KMS-11 (cell line): ENCODE data around the gene SSR1.

Source experiments
- H2AFZ ChIP-seq: fragments of 200-600 bp; sonication (generic); 2 replicates; pipeline ENCODE4 v1.6.1; 2016; ENCODE audit warnings: antibody characterized with exemption, mixed run types, low read depth
- H3K27ac ChIP-seq: fragments of 200-600 bp; sonication (generic); 2 replicates; pipeline ENCODE4 v1.6.1; 2016; ENCODE audit warnings: mild to moderate bottlenecking, mixed run types
- H3K27me3 ChIP-seq: fragments of 200-600 bp; sonication (generic); 2 replicates; pipeline ENCODE4 v1.6.1; 2017; ENCODE audit warnings: mild to moderate bottlenecking, low read depth, mixed run types, moderate library complexity; ENCODE audit not compliant: insufficient read depth
- H3K36me3 ChIP-seq: fragments of 200-600 bp; sonication (generic); 2 replicates; pipeline ENCODE4 v1.6.1; 2017; ENCODE audit warnings: mild to moderate bottlenecking, mixed run types; ENCODE audit not compliant: insufficient read depth
- H3K4me1 ChIP-seq: fragments of 200-600 bp; sonication (generic); 2 replicates; pipeline ENCODE4 v1.6.1; 2016; ENCODE audit warnings: mild to moderate bottlenecking, low read depth, mixed run types; ENCODE audit not compliant: poor library complexity, severe bottlenecking
- H3K4me2 ChIP-seq: fragments of 200-600 bp; sonication (generic); 2 replicates; pipeline ENCODE4 v1.7.0; 2016; ENCODE audit warnings: mild to moderate bottlenecking, mixed run types
- H3K4me3 ChIP-seq: fragments of 200-600 bp; sonication (generic); IDR thresholded peaks from 2 replicates; pipeline ENCODE4 v1.6.1; 2017; ENCODE audit warnings: low read depth, low read length, mixed read lengths; ENCODE audit not compliant: insufficient read depth
- H3K79me2 ChIP-seq: fragments of 200-600 bp; sonication (generic); 2 replicates; pipeline ENCODE4 v1.6.1; 2016; ENCODE audit warnings: low read depth, mixed run types; ENCODE audit not compliant: insufficient read depth
- H3K9ac ChIP-seq: fragments of 200-600 bp; sonication (generic); 2 replicates; pipeline ENCODE4 v1.6.1; 2016; ENCODE audit warnings: mild to moderate bottlenecking, mixed run types
- H4K20me1 ChIP-seq: fragments of 200-600 bp; sonication (generic); 2 replicates; pipeline ENCODE4 v1.6.1; 2016; ENCODE audit warnings: mild to moderate bottlenecking, mixed run types; ENCODE audit not compliant: insufficient read depth
- TF ChIP-seq, protein P1 (sequence below): fragments of 200-600 bp; sonication (generic); conservative IDR thresholded peaks from 2 replicates; pipeline ENCODE4 v1.6.1; 2017; ENCODE audit warnings: low read depth, mild to moderate bottlenecking, antibody characterized with exemption, low read length, moderate library complexity, mixed read lengths

Gene SSR1

DNA sequence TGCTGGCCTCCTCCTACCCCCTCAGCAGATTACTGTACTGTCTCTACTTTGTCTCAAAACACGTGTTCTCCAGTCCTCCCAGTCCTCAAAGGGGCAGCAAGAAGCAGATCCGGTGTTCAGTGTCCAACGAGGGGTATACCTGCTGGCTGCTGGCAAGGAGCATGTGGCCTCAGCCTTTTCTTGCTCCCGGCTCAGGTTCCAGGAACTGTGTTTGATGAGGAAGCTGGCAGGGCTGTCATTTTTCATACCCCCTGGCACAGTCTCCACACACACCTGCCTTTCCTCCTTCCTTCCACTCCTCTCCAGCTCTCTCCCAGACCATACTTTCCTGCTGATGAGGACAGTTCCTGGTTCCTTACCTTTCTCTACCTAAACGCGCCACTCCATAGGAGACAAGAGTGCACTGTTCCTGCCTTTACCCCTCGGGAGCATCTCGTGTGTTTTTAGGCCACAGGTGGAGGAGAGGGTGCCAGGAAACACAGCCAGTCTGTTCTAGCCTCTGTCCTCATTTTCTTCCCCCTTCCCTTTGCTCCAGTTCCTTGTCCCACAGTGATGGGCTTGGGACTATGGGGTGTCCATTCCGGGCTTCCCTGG lies 77.2 kb downstream of the SSR1 start:
- Histone ChIP-seq H2AFZ (no peak overlapping the region), H3K27ac (no peak overlapping the region), H3K79me2 (no peaks in the 10 kb centered on the region), H3K9ac (no peak overlapping the region), H3K4me1 (peaks cover 39% of the 10 kb centered on the region), H3K36me3 (no peaks in the 10 kb centered on the region), H3K4me3 (no peak overlapping the region), H4K20me1 (no peaks in the 10 kb centered on the region), H3K27me3 (no peaks in the 10 kb centered on the region), H3K4me2 (no peak overlapping the region)
- TF ChIP-seq, protein P1, sequence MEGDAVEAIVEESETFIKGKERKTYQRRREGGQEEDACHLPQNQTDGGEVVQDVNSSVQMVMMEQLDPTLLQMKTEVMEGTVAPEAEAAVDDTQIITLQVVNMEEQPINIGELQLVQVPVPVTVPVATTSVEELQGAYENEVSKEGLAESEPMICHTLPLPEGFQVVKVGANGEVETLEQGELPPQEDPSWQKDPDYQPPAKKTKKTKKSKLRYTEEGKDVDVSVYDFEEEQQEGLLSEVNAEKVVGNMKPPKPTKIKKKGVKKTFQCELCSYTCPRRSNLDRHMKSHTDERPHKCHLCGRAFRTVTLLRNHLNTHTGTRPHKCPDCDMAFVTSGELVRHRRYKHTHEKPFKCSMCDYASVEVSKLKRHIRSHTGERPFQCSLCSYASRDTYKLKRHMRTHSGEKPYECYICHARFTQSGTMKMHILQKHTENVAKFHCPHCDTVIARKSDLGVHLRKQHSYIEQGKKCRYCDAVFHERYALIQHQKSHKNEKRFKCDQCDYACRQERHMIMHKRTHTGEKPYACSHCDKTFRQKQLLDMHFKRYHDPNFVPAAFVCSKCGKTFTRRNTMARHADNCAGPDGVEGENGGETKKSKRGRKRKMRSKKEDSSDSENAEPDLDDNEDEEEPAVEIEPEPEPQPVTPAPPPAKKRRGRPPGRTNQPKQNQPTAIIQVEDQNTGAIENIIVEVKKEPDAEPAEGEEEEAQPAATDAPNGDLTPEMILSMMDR: no peak

DNA sequence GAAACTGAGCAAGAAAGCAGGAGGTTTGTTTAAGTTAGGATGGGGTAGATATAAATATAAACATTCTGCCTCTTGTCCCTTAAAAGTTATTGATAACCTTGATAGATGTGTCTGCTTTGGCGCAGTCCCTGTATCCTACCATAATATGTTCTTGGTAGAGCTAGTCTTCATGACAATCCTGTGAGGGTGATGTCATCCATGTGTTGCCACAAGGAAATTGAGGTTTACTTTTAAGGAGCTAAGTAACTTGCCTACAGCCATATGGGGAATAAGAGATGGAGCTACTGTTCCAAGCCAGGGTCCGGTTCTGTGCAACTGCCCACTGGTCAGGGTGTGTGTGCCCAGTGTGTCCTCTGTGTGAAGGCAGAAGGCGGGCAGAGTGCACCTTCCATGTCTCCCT lies 78.5 kb downstream of the SSR1 start:
- H2AFZ ChIP-seq: no peak overlapping the region
- TF ChIP-seq, protein P1: no peak
- H3K36me3 ChIP-seq: no peaks in the 10 kb centered on the region
- H3K4me3 ChIP-seq: no peak overlapping the region
- no peak overlapping the region for H3K4me2 ChIP-seq
- H4K20me1 ChIP-seq: no peaks in the 10 kb centered on the region
- H3K79me2 ChIP-seq: no peaks in the 10 kb centered on the region
- peaks cover 37% of the 10 kb centered on the region for H3K4me1 ChIP-seq
- H3K9ac ChIP-seq: no peak overlapping the region
- H3K27me3 ChIP-seq: no peaks in the 10 kb centered on the region
- no peak overlapping the region for H3K27ac ChIP-seq

DNA sequence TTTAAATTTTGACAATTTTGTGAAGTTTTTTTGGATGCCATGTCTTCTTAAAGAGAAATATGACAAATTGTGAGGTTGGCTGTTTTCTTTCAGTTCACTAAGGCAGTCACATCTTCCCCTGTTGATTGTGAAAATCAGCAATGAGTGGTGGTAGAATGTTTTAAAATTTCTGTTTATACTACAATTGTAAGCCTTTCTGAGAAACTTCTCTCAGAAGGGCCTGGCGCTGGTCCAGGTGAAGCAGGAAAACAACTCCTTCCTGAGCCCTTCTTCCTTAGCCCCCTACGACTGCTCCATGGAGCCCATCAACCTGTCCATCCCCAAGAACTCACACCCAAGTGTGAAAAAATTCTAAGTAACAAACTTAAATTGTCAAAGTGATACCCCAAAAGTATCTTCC lies 80.6 kb downstream of the SSR1 start:
- H3K9ac ChIP-seq: no peak overlapping the region
- H3K4me1 ChIP-seq: peaks cover 27% of the 10 kb centered on the region
- no peaks in the 10 kb centered on the region for H3K36me3 ChIP-seq
- H3K27ac ChIP-seq: no peak overlapping the region
- H3K79me2 ChIP-seq: no peaks in the 10 kb centered on the region
- H4K20me1 ChIP-seq: no peaks in the 10 kb centered on the region
- H3K4me2 ChIP-seq: no peak overlapping the region
- no peak overlapping the region for H3K4me3 ChIP-seq
- TF ChIP-seq, protein P1: no peak
- no peaks in the 10 kb centered on the region for H3K27me3 ChIP-seq
- H2AFZ ChIP-seq: no peak overlapping the region

DNA sequence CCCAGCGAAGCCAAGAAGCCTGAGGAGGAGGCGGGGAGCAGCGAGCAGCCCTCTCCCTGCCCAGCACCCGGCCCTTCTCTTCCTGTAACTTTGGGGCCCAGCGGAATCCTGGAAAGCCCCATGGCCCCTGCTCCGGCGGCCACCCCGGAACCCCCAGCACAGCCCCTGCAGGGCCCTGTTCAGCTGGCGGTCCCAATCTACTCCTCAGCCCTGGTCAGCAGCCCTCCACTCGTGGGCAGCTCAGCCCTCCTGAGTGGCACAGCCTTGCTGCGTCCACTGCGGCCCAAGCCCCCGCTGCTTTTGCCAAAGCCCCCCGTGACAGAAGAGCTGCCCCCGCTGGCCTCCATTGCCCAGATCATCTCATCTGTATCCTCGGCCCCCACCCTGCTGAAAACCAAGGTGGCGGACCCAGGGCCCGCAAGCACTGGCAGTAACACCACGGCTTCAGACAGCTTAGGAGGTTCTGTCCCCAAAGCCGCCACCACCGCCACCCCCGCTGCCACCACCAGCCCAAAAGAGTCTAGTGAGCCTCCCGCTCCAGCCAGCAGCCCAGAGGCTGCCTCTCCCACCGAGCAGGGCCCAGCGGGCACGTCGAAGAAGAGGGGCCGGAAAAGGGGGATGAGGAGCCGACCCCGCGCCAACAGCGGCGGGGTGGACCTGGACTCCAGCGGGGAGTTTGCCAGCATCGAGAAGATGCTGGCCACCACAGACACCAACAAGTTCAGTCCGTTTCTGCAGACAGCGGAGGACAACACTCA lies 81.9 kb downstream of the SSR1 start:
- no peak overlapping the region for H3K27ac ChIP-seq
- no peaks in the 10 kb centered on the region for H3K27me3 ChIP-seq
- no peaks in the 10 kb centered on the region for H3K36me3 ChIP-seq
- H2AFZ ChIP-seq: no peak overlapping the region
- H3K4me1 ChIP-seq: peaks cover 19% of the 10 kb centered on the region
- H3K4me2 ChIP-seq: no peak overlapping the region
- TF ChIP-seq, protein P1: no peak
- no peaks in the 10 kb centered on the region for H3K79me2 ChIP-seq
- H3K9ac ChIP-seq: no peak overlapping the region
- no peaks in the 10 kb centered on the region for H4K20me1 ChIP-seq
- no peak overlapping the region for H3K4me3 ChIP-seq
